DMS 273 (cell line): ENCODE data around the gene LMCD1.
"Not testable (repeated sequence)": the region's sequence is repeated elsewhere in the genome, so short reads cannot be mapped to it uniquely, and the experiment has no call there.

Experiments
- DNase-seq: peaks from one replicate; lab custom pipeline; 2025; ENCODE audit not compliant: unreplicated experiment; lab: John Stamatoyannopoulos, UW

The LMCD1 gene

GRCh38 chr3:8579943-8580342, 78.3 kb downstream of the LMCD1 start:
- DNase-seq, result no peak

DNA sequence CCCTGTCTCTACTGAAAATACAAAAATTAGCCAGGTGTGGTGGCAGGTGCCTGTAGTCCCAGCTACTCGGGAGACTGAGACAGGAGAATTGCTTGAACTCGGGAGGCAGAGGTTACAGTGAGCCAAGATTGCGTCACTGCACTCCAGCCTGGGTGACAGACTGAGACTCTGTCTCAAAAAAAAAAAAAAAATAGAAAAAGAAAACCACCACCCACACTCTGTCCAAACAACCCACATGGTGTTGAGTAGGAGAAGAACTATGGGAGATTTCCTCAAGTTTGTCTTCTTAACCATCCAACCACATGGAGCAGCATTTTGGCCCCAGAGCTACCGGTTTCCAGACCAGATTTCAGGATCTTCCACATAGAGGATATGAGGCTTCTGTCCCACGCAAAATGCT, 78.8 kb downstream of the LMCD1 start:
- not testable (repeated sequence) for DNase-seq

- DNase-seq, result no peak
These were observed 79.8 kb downstream of the LMCD1 start for GRCh38 chr3:8581373-8581772.

DNA sequence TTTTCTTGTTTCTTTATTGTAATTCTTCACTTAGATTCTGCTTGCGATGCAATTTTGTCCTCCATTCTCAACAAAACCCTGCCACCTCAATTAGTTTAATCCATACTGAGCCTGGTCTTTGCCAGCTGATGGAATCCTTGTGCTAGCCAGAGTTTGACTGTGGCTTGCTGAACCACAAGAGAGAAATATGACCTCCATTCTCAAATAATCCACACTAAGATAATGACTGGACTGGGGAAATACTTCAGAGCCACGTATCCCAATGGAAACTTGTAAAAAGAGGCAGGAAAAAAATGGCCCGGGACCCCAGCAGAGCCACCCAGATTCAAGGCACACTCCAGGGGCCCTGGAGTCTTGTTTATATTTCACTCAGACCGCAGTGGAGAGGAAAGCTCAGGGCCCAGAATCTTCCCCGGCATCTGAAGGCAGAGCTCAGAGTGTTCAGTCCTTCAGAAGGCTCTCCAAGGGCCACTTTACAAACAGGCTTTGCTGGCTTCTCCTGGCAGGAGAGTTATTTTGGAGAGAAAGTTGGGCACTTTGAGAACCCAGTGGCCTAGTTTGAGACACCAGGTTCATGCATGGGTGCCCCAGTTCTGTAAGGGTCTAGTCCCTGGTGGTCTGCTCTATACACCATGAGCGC, 80.3 kb downstream of the LMCD1 start:
- DNase-seq, result no peak

GRCh38 chr3:8584661-8585060, 83.0 kb downstream of the LMCD1 start:
- no peak for DNase-seq

DNA sequence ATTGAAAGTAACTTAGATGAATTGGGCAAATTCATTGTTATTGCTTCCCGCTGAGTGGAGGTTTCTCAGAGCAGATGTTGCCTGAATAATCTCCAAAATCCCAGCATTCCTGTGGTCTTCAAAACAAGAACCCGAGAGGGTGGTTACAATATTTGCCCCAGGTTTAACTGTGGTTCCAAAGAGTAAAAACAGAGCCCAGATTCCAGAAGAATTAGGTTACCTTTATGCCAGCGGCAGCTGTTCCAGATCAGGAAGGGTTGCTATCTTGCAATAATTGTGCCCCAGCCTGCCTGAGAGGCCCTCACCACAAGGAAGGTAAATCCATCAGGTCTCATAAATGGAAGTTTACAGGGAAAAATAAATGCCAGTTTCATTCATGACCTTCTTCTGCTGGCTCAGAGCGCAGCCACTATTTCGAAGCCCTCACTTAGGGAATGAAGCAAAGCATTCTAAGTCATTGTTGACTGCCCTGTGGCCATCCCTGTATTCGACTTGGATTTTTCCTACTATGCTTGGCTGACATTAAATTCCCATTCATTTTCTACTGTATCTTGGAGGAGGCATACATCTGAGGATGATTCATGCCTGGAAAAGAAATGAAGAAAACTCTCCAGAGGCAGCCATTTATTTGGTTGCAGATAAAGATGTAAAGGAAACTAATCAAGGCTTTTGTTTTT, 88.4 kb downstream of the LMCD1 start:
- DNase-seq, result peak; percentile 23

GRCh38 chr3:8593021-8593827, 91.6 kb downstream of the LMCD1 start:
- peak; percentile 50 for DNase-seq

DNA sequence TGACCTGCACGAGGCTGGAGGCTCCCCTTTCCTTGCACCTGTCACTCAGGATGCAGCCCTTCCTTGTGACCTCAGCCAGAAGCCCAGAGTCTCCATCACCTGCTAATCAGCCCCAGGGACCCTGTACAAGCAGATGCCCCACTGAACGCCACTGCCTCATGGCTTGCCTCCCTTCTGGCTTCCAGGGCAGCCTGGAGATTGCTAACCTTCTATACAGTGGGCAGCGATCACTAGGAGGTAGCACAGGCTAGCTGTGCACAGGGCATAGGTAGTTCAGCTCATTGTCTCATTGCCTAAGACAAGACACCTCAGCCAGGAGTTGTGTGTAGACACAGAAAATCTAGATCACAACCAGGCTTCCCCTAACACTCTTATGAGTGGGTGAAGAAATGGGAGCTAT, 93.6 kb downstream of the LMCD1 start:
- no peak for DNase-seq

DNA sequence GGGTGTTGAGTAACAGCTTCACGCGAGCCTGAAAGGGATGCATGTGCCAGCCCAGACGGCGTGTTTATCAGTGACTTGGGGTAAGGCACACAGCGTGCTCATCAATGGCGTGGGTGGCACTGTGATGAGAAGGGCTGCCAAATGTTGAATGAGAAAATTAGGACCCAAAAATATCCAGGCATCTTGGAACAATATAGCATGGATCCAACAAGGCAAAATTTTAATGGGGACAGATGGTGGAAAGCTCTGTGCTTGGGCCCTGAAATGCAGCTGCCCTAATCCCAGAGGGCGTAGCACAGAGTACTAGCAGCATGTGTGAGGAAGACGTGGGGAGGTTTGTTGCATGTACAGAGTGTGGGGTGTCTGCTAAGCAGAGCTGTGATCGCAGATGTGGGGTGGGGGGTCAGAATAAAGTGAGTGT, 94.1 kb downstream of the LMCD1 start:
- peak; percentile 57 for DNase-seq

DNA sequence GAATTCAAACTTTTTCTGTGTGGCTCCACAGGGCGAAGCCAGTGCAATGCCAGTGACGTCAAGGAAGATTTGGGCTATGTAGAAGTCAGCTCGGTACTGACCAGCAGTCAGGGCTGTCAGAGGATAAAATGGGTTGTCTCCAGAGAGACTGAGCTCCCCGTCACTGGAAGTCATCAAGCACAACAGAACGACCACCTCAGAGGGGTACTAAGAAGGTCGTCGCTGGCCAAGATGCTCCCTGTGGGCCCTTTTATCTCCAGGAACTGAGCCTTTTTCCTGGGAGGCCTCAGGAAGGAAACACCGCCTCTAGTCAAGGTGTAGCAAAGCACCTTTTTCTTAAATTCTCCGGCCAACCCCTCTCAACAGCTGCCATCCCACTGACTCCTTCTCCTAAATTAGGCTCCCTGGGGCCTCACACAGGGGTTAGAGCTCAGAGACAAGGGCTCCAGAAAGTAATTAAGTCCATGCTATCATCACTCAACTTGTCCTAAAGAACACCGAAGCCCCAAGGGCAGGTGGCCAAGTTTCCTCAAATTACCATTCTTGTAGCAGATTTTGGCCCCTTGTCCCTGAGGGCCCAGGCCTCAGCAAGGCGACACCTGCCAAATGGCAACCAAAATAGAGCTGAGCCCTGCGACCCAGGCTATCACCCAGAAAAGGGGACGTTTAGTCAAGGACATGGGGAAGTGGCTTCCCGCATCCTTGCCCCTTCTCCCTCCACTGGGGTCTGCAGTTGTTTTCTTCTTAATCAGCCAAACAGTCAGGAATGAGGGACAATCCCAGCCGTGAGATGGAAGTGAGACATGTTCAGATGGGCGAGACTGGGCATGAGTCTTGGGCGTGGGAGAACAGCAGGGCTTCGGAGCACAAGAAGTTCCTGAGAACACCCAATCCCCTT, 94.9 kb downstream of the LMCD1 start:
- peak; percentile 47 for DNase-seq

- no peak for DNase-seq
These were observed 95.7 kb downstream of the LMCD1 start for GRCh38 chr3:8597219-8597853.

DNA sequence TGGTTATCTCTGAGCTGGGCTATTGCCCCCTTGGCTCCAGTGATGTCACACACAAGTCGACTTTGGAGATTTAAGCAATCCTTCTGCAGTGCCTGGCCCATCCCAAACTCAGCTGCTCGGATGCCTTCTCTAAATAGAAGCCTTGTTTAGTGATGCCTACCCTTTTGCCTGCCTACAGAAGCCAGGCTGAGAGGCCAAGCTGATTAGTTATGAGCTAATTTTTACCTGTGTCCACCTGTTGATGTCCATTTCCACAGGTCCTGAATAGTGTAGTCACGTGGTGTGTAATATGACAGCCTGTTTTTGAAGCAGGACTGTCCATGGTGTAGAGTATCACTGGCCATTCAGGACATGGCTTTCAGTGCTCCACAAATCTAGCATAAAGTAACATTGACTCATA, 97.5 kb downstream of the LMCD1 start:
- DNase-seq, result no peak

DNA sequence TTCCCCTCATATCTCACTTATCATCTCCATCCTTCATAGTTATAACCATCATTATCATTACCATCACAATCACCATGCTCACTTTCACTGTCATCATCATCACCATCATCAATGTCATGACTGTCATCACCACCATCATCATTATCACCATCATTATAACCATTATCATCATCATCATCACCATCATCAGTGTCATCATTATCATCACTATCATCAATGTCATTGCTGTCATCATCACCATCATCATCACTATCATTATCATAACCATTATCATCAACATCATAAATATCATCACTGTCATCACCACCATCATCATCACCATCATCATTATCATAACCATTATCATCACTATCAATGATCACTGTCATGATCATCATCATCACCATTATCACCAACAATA, 98.8 kb downstream of the LMCD1 start:
- DNase-seq, result no peak

GRCh38 chr3:8603115-8603710, 101.6 kb downstream of the LMCD1 start:
- DNase-seq, result peak; percentile 65

DNA sequence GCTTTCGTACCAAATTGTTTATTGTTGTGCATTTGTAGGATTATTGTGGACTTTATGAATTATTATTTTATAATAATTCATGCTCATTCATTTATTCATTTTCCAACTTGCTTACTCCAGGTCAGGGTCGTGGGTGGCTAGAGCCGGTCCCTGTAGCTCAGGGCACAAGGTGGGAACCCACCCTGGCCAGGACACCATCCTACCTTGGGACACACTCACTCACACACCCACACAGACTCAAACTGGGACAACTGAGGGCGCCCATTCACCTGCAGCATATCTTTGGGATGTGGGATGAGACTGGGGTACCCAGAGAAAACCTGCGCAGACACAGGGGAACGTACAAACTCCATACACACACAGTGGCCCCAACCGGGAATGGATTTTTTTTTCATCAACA, 102.4 kb downstream of the LMCD1 start:
- no peak for DNase-seq

GRCh38 chr3:8604988-8605387, 103.4 kb downstream of the LMCD1 start:
- no peak for DNase-seq

DNA sequence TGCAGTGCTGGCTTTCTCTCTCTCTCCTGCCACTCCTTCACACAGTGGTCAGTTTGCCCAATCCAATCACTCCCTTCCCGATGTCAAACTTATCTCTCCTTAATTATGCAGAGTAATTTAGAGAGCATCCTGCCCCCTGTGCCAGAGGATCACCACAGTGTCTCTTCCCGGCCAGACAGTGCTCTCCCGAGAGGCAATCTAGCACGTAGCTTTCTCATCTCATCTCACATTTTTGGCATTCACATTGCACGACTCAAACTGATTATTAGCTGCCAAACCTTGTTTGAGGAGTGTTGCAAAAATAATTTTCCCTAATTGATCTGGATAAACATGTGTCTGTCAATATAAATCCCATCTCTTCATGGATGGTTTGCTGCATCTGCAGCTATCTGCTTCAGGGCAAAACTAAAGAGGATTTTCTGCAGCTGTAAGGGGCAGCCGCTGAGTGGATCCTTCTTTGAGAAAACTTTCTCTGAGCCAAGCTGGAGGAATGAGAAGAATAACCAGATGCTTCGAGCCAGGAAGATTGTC, 105.1 kb downstream of the LMCD1 start:
- no peak for DNase-seq

DNA sequence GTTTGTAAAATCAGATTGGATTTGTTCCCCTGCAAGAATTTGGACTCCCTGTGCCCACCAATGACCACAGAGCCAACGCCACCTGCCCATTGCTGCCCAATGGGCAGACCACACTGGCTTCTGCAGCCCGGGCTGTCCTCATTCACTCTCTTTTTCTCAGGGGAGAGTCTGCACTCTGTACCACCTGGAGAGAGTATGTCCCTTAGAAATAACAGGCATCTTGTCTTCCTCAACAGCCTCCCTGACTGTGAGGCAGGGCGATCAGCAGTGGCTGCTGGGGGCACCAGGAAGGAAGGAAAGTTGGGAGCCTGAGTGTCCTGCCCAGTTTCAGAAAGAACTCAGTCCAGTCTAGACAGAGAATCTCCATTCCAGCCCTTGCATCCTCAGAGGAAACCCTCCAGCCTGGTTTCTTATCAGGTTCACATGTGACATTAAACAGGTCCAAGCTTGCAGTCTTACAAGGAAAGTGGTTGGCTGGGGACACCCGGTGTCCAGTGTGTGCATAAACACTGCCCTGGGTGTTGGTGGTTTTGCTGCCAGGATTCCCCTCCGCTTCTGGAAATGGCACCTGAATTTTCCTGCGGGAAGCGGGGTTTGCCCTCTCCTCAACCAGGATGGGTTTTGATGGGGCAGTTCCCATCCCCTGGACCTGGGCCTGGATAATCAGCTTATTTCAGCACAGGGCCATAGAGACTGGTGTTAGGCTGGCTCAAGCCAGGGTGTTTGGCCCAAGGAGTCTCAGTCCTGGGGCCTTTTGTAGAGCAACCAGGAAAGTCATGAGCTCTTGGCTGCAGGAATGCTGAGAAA, 105.8 kb downstream of the LMCD1 start:
- peak; percentile 50 for DNase-seq
